Activated CD8-positive, alpha-beta T cell treated with anti-CD3 and anti-CD28 coated beads, Interleukin-2, amount 10 ng/mL, durations not matched to agents 7 days and 5 days (primary cell): Measurements from ENCODE around the gene CAMSAP1. TPM values are rescaled to one million over a fixed set of nuclear protein-coding genes. Genes with fewer than 3 reads are reported as not detected.

Experiments
- ATAC-seq: fragments of 150-1000 bp; cut with Tn5 transposase; one replicate; pipeline ENCODE4 v1.10.0; 2021; ENCODE audit warnings: moderate library complexity
- CTCF ChIA-PET: fragments of 350-600 bp; sonication (Branson Sonifier 250); formaldehyde crosslinking; loops from one replicate; lab custom pipeline; 2021; ENCODE audit warnings: antibody characterized with exemption; lab: Charles Lee
- POLR2A ChIA-PET: fragments of 350-600 bp; sonication (Branson Sonifier 250); formaldehyde crosslinking; loops from one replicate; lab custom pipeline; 2021; ENCODE audit warnings: antibody characterized with exemption; lab: Charles Lee
- DNase-seq: peaks from one replicate; pipeline ENCODE4 v3.0.0-alpha.2; 2020
- H3K27ac Mint-ChIP-seq: one replicate; pipeline ENCODE4 v1.8.0; 2021; ENCODE audit warnings: mild to moderate bottlenecking, mixed read lengths
- H3K27me3 Mint-ChIP-seq: one replicate; pipeline ENCODE4 v1.8.0; 2021; ENCODE audit warnings: low read depth, mixed read lengths
- H3K36me3 Mint-ChIP-seq: one replicate; pipeline ENCODE4 v1.8.0; 2021; ENCODE audit warnings: low read depth, mixed read lengths
- H3K4me1 Mint-ChIP-seq: one replicate; pipeline ENCODE4 v1.8.0; 2021; ENCODE audit warnings: low read depth, mixed read lengths
- H3K4me3 Mint-ChIP-seq: one replicate; pipeline ENCODE4 v1.8.0; 2021; ENCODE audit warnings: mild to moderate bottlenecking, mixed read lengths
- H3K9me3 Mint-ChIP-seq: one replicate; pipeline ENCODE4 v1.8.0; 2022; ENCODE audit warnings: mixed read lengths; ENCODE audit not compliant: insufficient read depth
- total RNA-seq, 2 experiments: library from RNA; stranded (reverse); gene quantifications; one replicate each; pipeline ENCODE4 v1.2.3, GENCODE V29; 2021

The CAMSAP1 gene
- total RNA-seq, 2 experiments from 2014 or later: 20.3 to 21.5 TPM

DNA sequence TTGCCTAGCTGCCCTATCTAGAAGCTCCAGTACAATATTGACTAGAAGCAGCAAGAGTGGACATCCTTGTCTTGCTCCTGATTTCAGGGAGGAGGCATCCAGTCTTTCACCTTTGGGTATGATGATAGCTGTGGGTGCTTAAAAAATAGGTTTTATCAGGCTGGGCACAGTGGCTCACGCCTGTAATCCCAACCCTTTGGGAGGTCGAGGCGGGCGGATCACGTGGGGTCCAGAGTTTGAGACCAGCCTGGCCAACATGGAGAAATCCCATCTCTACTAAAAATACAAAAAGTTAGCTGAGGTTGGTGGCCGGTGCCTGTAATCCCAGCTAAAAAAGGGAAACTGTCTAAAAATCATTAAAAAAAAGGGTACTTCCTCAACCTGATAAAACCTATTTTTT lies 2.0 kb upstream of the CAMSAP1 start:
- peaks cover 54% of the 10 kb centered on the region for H3K36me3 Mint-ChIP-seq
- POLR2A ChIA-PET: no interaction called here
- CTCF ChIA-PET: no interaction called here
- H3K4me1 Mint-ChIP-seq: peaks cover 37% of the 10 kb centered on the region
- no peak overlapping the region for H3K27ac Mint-ChIP-seq
- peak overlapping the region; percentile 66 for H3K4me3 Mint-ChIP-seq
- no peak for ATAC-seq
- H3K27me3 Mint-ChIP-seq: no peaks in the 10 kb centered on the region
- no peak for DNase-seq
- H3K9me3 Mint-ChIP-seq: peaks cover 7% of the 10 kb centered on the region

DNA sequence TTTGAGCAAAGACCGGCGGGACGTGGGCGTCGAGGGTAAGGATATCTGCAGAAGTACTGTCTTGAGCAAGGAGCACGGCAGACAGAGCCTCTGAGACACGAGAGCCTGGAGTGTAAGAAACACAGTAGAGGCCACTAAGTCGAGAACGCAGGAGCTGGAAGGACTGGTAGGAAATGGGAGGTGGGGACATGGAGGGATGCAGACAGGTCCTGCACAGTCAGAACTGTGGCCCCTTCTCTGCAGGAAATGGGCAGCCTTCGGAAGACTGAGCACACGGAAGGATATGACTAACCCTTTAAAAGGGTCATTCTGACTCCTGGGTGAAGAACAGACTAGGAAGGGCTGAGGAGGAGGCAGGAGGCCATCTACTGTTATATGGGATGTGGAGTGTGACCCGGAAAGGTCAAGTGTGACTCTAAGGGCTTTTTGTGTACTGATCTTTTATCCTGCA lies 1.4 kb upstream of the CAMSAP1 start:
- DNase-seq: no peak
- Mint-ChIP-seq H3K27me3 (no peaks in the 10 kb centered on the region), H3K4me1 (peaks cover 37% of the 10 kb centered on the region), H3K9me3 (peaks cover 5% of the 10 kb centered on the region), H3K27ac (peak overlapping the region; percentile 55), H3K4me3 (peak overlapping the region; percentile 66), H3K36me3 (peaks cover 53% of the 10 kb centered on the region)
- ChIA-PET CTCF (no interaction called here), POLR2A (no interaction called here)
- no peak for ATAC-seq

DNA sequence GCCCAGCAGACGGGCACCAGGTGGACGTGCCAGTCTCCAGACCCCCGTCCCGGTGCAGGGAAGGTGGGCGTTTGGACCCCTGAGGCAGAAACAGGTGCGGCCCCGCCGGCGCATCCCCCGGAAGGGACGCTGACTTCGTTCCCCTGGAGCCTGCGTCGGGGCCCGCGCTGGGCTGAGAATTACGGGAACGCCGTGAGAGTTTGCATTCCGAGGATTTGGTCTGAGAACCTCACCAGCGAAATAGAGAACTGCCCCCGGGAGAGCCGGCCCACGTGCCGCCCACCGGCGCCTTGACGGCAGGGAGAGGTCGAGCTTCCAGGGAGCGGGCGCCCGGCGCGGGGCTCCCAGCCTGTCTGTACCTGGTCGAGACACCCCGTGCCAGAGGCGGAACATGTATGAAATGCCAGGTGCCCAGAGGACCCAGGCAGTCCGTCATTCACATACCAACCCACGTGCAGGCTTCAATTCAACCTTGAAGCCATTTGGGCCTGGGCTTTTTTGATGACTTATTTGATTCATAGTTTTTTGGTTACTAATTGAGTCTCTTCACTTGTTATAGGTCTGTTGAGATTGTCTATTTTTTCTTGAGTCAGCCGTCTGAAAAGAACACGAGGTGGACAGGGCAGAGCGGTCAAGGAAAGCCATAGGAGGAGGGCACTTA lies 877 bp upstream of the CAMSAP1 start:
- Mint-ChIP-seq H3K27ac (peak overlapping the region; percentile 55), H3K36me3 (peaks cover 47% of the 10 kb centered on the region), H3K4me1 (peaks cover 39% of the 10 kb centered on the region), H3K9me3 (no peaks in the 10 kb centered on the region), H3K4me3 (peak overlapping the region; percentile 66), H3K27me3 (no peaks in the 10 kb centered on the region)
- CTCF ChIA-PET: no interaction called here
- ATAC-seq: no peak
- DNase-seq: peak; percentile 44
- POLR2A ChIA-PET: interaction anchor here (1.0 kb wide), 1 partner anchor 21 kb away, joined by 3 read pairs; no protein-coding TSS in a partner anchor

DNA sequence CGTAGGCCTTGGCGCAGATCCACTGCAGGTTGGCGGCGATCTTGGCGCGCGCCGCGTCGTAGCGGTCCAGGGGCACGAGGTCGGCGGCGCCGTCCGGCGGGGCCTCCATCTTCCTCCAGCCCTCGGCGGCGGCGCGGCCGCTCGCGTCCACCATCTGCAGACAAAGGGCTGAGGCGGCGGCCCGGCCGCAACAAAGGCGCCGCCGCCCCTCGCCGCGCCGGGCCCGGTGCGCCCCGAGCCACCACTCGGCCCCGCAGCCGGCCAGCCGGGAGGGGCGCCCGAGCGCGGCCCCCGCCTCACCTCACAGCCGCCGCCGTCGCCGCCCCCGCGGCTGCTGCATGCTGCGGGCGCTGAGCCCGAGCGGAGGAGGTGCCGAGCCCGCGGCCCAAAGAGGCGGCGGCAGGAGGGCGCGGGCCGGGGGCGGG lies 328 bp downstream of the CAMSAP1 start:
- POLR2A ChIA-PET: interaction anchor here (0.6 to 1.0 kb wide), 2 partner anchors 18 to 20 kb away, joined by 3 read pairs; no protein-coding TSS in a partner anchor
- Mint-ChIP-seq H3K27me3 (no peaks in the 10 kb centered on the region), H3K4me3 (no peak overlapping the region), H3K27ac (no peak overlapping the region), H3K4me1 (peaks cover 39% of the 10 kb centered on the region), H3K36me3 (peaks cover 53% of the 10 kb centered on the region), H3K9me3 (no peaks in the 10 kb centered on the region)
- DNase-seq (no peak), ATAC-seq (no peak)
- CTCF ChIA-PET: no interaction called here

DNA sequence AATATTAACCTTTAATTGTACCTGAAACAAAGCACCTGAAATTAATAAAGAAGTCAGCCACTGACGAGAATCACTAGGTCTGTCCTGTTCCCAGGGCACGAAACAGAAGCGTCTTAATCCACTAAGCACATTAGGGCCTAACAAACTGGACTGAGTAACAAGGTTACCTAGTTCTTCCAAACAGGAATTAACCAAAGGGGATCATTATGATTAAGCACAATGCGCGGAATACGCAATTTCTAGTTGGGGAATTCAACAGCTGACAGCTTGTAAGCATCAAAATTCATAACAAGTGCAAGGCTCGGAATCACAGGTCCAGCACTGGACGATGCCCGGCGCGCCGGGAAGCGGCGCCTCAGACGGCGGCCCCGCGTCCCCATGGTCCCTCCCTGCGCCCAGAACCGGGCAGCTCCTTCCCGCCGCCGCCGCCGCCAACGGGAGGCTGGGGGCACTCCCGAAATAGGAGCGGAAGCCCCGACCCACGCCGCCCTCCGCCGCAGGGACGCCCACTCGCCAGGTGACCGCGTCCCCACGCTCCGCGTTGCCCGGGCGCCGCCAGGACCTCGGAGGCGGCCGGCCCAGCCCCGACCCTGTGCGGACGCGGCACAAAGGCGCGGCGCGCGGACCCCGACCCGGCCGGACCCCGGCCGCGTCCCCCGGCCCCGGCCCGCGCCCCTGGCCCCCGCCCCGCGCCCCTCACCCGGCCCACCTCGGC lies 898 bp downstream of the CAMSAP1 start:
- Mint-ChIP-seq H3K9me3 (no peaks in the 10 kb centered on the region), H3K36me3 (peaks cover 53% of the 10 kb centered on the region), H3K4me3 (peak overlapping the region; percentile 82), H3K27me3 (no peaks in the 10 kb centered on the region), H3K4me1 (peaks cover 43% of the 10 kb centered on the region), H3K27ac (peak overlapping the region; percentile 62)
- peak; percentile 2 for ATAC-seq
- POLR2A ChIA-PET: no interaction called here
- DNase-seq: no peak
- CTCF ChIA-PET: interaction anchor here (0.8 kb wide), 1 partner anchor 16 kb away, joined by 3 read pairs; no protein-coding TSS in a partner anchor

DNA sequence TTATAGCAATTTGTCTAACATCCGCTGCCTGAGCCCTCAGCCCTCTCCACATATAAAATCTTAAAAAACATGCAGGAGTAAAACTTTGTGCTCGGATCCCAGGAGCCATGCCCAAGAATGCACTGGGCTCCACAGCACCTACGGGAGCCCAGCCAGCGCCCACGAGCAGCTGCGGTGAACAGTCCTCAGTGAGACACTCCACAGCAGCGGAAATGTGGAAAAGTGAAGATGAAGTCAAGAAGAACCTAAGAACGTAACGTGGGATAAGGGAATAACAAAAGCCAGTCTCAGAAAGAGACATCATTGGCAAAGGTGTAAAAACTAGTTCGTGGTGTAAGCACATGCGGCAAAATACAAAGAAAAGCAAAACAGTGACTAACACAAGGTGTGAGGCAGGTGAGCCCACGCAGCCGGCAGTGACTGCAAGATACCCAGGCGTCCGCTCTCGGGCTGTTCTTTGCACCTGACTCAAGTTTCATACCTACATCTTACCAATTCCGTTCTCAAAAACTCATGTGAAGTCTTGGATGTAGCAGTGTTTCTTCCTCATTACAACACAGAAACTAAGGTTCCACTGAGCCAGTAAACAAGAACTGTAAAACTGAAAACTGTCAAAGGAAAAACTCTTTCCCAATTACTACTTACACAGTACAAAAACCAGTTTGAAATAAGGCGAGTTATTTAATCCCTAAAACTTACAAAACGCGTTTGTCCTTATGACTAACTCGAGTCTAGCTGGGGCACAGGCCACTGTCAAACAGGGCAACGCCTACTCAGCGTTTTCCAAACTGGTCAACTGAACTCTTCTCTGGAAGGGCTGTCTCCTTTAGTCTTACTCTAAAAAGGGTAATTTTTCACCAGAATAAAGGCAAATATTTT lies 1.7 kb downstream of the CAMSAP1 start:
- peak; percentile 35 for DNase-seq
- Mint-ChIP-seq H3K4me1 (peaks cover 39% of the 10 kb centered on the region), H3K27ac (no peak overlapping the region), H3K27me3 (no peaks in the 10 kb centered on the region), H3K4me3 (peak overlapping the region; percentile 82), H3K36me3 (peaks cover 50% of the 10 kb centered on the region), H3K9me3 (peaks cover 4% of the 10 kb centered on the region)
- no peak for ATAC-seq
- ChIA-PET CTCF (interaction anchor here (0.8 kb wide), 1 partner anchor 15 kb away, joined by 3 read pairs; no protein-coding TSS in a partner anchor), POLR2A (interaction anchor here (0.6 kb wide), 1 partner anchor 19 kb away, joined by 3 read pairs; no protein-coding TSS in a partner anchor)

DNA sequence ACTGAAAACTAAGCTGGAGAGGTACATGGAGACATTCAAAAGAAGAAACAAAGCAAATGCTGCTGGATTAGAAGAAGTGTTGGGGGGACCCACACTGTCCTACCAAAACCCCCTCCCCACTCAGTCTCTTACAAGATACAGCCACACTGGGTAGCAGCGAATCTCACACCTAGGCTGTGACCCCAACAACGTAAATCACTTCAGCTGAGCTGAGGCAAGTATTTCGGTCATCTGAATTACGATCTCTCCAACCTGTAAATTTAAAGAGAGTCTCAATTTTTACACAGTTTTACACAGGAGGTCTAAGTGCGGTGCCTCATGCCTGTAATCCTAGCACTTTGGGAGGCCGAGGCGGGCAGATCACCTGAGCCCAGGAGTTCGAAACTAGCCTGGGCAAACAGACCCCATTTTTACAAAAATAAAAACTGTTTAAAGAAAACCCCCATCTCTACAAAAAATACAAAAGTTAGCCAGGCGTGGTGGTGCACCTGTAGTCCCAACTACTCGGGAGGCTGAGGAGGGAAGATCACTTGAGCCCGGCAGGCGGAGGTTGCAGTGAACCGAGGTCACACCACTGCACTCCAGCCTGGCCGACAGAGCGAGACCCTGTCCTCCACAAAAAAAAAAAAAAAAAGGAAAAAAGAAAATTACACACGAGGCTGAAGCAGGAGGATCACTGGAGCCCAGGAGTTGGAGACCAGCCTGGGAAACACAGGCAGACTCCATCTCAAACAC lies 3.4 kb downstream of the CAMSAP1 start:
- POLR2A ChIA-PET: no interaction called here

DNA sequence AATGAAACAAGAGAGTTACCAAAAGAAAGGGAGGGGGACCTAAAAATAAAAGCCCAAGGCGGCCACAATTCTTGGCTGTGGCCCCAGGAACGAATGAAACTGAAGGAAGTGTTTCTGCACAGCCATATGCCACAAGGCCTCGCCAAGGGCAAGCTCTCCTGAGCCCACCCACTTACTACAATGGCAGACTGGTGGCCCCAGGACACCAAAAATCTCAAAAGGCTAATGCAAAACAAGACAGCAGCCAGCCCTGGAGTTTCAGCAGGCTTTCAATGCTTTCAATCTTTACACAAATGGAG lies 4.0 kb downstream of the CAMSAP1 start:
- Mint-ChIP-seq H3K27me3 (no peaks in the 10 kb centered on the region), H3K4me1 (peaks cover 40% of the 10 kb centered on the region), H3K4me3 (no peak overlapping the region), H3K36me3 (peaks cover 46% of the 10 kb centered on the region), H3K9me3 (peaks cover 12% of the 10 kb centered on the region), H3K27ac (no peak overlapping the region)
- DNase-seq (no peak), ATAC-seq (no peak)
- ChIA-PET CTCF (no interaction called here), POLR2A (no interaction called here)

More for the DNA sequence above, 3.4 kb downstream of the CAMSAP1 start:
- DNase-seq (no peak), ATAC-seq (no peak)
- Mint-ChIP-seq H3K36me3 (peaks cover 47% of the 10 kb centered on the region), H3K27me3 (no peaks in the 10 kb centered on the region), H3K9me3 (peaks cover 9% of the 10 kb centered on the region), H3K4me1 (peaks cover 41% of the 10 kb centered on the region), H3K4me3 (no peak overlapping the region), H3K27ac (no peak overlapping the region)
- CTCF ChIA-PET: no interaction called here

DNA sequence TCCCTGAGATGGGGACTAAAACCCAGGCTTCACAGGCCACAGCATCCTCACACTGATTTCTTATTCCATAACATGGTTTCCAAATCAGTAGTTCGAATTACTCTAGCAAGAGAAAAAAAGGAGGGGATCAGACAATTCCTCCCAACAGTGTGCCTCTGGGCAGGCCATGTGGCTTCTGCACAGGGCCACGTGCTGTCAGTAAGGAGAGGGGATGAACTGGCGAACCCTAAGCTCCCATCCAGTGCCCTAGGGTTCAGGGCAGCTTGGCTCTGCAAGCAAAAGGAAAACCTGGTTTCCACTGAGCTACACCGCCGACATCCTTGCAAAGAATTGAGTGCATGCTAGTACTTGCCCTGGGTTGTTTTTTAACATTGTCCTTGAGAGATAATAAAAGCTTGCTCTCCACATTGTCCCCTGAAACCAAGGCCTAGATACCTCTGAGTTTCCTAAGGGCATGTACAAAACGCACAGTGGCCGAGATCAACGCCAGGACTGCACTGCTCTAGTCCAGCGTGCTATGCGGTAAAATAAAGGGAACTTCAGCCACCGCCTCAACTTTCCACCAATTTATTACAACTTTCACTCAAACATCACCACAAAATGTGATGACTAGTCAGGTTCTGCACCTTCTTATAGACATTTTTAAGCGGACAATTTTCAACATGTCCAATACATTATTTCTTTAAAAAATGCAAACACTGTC lies 4.5 kb downstream of the CAMSAP1 start:
- Mint-ChIP-seq H3K9me3 (peaks cover 12% of the 10 kb centered on the region), H3K4me3 (no peak overlapping the region), H3K4me1 (peaks cover 41% of the 10 kb centered on the region), H3K36me3 (peaks cover 46% of the 10 kb centered on the region), H3K27ac (no peak overlapping the region), H3K27me3 (no peaks in the 10 kb centered on the region)
- ATAC-seq (no peak), DNase-seq (no peak)
- ChIA-PET POLR2A (no interaction called here), CTCF (no interaction called here)

DNA sequence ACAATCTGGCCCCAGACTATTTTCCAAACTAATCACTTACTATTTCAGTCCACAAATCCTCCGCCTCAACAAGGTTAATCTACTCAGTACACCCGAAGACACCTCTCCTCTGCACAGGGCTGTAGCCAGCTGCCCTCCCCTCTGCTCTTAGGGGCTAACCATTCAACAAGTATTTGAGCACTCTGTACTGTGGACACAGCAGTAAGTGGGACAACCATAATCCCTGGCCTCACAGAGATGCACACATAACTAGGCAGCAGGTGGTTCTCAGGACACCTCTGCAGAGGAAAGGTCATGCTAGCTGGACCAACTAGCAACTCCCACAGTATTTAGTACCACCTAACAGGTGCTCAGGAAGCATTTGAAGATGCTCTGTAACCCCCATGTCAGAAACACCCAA lies 5.5 kb downstream of the CAMSAP1 start:
- ATAC-seq: no peak
- POLR2A ChIA-PET: no interaction called here
- Mint-ChIP-seq H3K9me3 (peaks cover 12% of the 10 kb centered on the region), H3K4me1 (peaks cover 41% of the 10 kb centered on the region), H3K4me3 (no peak overlapping the region), H3K27me3 (no peaks in the 10 kb centered on the region), H3K27ac (no peak overlapping the region), H3K36me3 (peaks cover 46% of the 10 kb centered on the region)
- CTCF ChIA-PET: no interaction called here
- no peak for DNase-seq
